CD4-positive, alpha-beta T cell treated with Interleukin-1 beta for 1 hour (primary cell): Measurements from ENCODE around the gene GBGT1.
A peak's percentile ranks its signal among the peaks of the same experiment; 100 is the strongest.

ENCODE experiments used
- DNase-seq, 2 donors: peaks; one replicate each; pipeline ENCODE4 v3.0.0-alpha.2; 2020 to 2022

GBGT1 gene

DNA sequence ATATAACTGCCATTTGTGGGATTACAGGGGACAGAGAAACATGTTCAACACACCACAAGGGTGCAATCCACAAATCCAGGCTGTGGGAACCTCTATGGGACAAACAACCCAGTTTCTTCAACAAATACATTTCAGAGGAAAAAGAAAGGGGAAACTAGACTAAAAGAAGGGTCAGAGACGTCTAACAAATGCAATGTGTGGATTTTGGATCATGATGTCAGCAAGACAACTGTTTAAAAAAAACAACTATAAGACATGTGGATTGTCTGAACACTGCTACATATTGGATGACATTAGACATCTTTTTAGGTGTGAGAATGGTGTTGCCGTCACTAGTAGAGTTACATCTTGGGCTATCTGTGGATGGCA is 38.8 kb downstream of the GBGT1 start:
- DNase-seq: no peak

DNA sequence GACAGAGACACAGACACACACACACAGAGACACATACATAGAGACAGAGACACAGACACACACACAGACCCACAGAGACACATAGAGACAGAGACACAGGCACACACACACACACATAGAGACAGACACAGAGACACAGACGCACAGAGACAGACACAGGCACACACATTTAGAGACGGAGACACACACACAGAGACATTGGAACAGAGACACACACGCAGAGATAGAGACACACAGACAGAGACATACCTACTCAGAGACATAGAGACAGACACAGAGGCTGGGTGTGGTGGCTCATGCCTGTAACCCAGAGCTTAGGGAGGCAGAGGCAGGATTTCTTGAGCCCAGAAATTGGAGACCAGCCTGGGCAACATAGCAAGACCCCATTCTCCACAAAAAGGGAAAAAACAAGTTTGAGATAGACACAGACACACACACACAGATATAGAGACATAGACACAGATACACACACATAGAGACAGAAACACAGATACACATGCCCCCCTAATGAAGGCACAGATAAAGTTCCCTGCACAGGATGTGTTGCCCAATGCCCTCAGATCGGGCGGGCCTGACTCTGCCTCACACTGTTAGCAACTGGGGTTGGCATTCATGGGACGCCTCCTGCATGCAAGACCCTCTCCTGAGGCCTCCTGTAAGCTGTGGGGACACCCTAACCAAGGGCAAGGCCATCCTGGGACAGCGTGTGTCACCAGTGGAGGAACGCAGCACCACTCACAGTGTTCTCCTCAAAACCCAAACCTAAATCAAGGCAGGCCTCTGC is 39.4 kb downstream of the GBGT1 start:
- no peak for DNase-seq

DNA sequence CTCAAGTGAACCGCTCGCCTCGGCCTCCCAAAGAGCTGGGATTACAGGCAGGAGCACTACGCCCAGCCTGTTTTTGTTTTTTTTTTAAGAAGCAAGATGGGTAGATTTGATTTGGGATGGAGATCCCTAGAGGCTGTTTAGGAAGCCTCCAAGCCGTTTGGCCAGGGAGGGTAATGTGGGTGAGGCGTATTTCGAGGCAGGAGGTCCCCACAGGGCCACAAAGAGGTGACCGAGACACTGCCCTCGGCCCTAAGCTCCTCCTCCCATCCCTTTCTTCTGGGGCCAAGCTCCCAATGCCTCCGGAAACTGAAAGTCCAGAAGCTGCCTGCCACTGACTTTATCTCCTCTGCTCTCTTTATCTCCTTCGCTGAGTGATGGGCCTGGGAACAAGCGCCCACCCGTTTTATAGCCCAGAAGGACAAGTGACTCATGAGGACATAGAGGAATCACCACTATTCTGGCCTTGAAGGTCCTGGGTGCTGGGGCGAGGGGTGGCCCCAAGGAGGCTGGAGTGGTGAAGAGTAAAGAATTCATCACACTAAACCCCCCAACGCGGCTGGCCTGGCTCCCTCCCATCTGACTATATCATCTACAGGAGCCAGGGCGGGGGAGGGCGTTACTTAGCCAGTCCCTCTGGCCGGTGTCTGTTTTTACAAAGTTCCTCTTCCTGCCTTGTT is 40.6 kb downstream of the GBGT1 start:
- no peak for DNase-seq

DNA sequence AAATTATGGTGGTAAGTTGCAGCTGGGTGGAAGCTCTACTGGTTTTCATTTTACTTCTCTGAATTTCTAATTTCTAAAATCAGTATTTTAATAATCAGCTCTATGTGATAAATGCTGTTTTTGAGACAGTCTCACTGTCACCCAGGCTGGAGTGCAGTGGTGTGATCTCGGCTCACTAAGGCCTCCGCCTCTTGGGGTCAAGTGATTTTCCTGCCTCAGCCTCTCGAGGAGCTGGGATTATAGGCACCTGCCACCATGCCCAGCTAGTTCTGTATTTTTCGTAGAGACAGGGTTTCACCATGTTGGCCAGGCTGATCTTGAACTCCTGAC is 41.1 kb downstream of the GBGT1 start:
- no peak for DNase-seq

DNA sequence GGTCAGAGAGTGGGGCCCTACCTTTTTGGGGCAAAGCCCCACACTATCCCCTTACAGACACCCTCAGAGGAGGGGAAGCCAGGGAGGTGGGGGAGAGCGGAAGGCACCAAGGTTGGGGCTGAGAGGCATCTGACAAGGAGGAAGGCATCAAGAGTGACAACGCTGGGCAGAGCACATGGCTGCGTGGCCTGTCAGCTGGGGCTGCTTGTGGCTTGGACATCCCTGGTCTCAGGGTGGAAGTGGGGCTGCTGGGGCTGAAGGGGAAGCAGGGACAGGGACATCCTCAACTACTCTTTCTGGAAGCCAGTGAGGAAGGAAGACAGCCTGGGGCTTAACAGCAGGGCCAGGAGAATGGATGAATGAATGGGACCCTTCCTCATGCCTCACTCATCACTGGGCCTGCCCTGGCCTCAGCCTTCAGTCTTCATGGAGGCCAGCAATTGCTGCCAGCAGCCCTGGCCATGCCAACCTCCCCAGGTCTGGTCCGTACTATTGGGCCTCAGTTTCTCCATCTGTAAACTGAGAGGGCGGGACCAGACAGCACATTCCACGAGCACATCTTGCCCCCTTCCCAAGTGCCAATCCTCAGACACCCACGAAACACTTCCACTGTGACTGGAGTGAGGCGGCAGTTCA is 41.7 kb downstream of the GBGT1 start:
- peak in 1 of 2 donors; percentile 65 for DNase-seq

DNA sequence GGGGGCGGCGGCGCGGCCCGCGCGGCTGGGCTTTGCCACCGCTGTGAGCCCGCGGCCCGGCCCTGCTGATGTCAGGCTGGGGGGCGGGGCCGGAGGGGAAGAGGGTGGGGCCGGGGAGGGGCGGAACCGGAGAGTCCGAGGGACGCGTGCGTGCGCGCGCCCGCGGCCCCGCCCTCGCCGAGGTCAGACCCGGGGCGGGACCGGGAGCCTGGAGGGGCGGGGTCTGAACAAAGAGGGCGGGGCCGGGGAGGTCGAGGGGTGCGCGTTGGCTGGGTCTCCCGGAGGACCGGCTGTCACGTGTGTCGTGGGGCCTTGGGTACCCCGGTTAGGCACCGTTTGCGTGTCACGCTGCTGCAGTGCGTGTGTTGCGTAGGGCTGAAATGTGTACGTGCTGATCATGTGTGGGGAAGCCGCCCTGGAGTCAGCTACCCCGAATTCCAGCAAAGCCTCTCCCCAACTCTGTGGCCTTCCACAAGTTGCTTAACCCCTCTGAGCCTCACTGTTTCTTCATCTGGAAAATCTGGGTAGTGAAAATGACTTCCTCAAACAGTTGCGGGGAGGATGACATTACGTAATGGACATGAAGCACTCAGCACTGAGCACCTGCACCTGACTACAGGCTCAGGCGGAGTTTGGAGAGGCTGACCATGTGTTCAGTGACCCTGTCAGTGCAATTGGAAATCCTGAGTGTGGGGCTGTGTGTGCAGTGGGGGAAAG is 42.4 kb downstream of the GBGT1 start, which contains the start of gene RALGDS:
Gene RALGDS (minus strand): TSS at position 43 of the 717 bp plus-strand sequence. CDS start 86 bp downstream, outside the sequence.
- DNase-seq: peak; percentile 93 to 94

DNA sequence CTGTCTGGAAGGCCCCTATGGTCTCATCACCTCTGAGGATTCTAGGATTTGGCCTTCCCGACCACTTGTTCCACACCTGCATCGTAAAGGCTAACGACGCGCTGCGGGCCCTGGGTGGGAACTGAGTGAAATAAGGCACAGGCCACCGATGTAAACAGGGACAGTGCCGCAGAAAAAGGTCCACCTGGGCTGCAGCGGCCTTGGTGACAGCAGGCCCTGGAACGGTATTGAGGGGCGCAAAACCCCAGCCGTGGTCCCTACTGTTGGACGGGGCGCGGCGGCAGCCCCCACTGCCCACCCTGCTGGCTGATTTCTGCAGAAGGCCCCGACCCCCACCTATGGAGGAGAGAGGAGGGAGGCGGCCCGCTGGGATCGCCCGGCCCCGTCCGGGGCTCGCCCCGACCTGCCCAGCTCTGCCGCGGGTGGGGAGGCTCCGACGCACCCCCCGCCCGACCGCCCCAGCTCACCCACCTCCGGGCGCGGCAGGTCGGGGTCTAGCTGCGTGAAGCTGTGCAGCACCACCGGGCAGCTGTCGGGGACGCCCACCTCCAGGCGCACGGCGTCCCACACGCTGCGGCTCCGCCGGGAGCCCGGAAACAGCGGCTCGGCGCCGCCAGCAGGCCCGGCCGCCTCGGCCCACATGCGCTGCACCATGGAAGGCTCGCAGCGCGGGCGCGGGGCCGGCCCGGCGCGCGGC is 43.1 kb downstream of the GBGT1 start:
- no peak for DNase-seq

DNA sequence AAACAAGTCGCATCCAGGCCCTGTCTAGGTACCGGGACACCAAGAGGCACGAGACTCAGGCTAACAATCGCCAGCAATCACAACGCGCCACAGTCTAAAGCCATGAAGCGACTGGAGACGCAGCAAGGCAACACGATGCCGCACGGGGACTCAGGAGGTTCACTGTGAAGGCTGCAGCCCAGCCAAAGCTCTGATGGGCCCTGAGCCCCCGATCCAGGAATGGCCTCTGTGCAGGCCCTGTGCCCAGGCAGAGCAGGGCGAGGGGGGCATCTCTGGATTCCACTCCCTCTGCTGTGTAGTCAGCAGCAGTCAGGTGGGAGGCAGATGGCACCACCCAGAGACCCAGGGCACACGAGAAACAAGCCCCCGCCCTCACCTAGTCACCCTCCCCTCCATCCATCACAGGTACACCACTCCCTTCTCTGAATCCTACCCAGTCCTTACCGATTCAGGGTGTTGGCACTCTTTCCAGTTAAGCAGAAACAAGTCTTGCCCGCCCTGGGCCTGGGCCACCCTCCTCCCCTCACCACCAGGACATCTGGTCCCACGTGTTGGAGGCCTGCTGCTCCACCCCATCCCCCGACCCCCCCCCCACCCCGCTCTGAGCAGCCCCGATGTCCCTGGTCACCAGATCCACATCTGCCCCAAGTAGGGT is 43.7 kb downstream of the GBGT1 start:
- DNase-seq: no peak

DNA sequence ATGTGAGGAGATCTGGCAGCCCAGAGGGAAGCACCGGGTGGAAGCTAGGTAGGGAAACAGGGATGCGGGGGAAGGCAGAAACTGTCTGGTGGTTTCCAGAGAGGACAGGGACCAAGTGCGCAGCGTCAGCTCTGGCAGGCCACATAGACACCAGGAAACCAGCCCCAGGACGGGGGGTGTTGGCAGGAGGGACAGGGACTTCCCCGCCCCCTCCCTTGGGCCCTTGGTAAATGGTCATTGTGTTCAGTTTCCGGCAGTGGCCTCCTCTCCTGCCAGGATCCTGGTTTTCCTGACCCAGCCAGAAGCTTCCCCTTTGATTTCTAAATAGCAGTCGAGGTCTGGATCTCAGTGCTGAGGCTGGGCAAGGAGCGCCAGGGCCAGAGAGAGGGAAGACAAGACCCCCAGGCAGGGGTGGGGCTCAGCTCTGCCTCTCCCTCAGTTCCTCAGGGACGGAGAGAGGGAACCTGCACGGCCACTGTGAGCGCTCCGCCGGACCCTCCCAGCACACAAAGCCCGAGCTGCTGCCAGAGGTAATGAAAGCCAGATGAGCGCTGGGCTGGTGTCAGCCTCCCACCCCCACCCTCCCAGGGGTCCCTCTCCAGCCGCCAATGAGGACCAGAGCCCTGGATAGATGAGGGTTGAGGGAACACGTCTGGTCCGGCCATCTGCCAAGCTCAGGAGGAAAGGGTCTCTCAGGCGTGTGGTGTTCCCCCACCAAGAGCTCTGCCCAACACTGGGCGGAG is 44.4 kb downstream of the GBGT1 start:
- no peak for DNase-seq

- no peak for DNase-seq
Observed at GRCh38 chr9:133118568-133118967, 45.1 kb downstream of the GBGT1 start.

GRCh38 chr9:133118179-133118520 is 45.6 kb downstream of the GBGT1 start:
- no peak for DNase-seq

- no peak for DNase-seq
Observed at GRCh38 chr9:133117271-133118178, 46.2 kb downstream of the GBGT1 start.

- DNase-seq: no peak
Observed at GRCh38 chr9:133116346-133117231, 47.1 kb downstream of the GBGT1 start.

DNA sequence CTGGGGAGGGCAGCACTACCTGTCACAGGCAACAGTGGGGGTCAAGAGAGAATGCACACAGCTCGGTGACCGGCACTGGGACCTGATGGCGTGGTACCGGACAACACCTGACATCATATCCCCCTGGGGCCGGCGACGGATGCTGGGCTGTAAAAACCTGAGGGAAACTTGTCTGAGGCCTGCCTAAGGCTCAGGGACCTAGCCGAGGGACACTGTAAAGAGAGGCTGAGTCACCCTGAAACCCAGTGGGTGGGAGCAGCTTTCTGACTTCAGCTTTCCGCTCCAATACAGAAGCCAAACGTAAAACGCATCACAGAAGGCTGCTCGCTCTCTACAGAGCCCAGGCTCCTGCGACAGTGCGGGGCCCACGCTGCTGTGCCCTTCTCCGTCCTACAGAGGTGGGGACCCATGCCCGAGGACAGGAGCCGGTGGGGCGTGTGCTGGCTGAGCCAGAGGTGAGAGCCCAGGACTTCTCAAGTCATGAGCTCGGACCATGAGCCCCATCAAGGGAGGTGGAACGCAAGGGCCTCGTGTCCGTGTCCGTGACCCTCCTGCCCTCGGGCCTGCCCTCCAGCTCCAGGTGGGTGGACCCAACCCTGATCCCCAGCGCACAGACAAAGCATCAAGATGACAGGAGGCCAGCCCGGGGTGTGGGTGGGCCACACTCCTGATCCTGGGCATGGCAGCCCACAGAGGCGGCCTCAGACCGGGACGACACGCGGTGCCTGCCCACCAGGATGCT is 47.9 kb downstream of the GBGT1 start:
- peak; percentile 47 for DNase-seq

GRCh38 chr9:133114886-133115603 is 48.7 kb downstream of the GBGT1 start:
- DNase-seq: no peak

DNA sequence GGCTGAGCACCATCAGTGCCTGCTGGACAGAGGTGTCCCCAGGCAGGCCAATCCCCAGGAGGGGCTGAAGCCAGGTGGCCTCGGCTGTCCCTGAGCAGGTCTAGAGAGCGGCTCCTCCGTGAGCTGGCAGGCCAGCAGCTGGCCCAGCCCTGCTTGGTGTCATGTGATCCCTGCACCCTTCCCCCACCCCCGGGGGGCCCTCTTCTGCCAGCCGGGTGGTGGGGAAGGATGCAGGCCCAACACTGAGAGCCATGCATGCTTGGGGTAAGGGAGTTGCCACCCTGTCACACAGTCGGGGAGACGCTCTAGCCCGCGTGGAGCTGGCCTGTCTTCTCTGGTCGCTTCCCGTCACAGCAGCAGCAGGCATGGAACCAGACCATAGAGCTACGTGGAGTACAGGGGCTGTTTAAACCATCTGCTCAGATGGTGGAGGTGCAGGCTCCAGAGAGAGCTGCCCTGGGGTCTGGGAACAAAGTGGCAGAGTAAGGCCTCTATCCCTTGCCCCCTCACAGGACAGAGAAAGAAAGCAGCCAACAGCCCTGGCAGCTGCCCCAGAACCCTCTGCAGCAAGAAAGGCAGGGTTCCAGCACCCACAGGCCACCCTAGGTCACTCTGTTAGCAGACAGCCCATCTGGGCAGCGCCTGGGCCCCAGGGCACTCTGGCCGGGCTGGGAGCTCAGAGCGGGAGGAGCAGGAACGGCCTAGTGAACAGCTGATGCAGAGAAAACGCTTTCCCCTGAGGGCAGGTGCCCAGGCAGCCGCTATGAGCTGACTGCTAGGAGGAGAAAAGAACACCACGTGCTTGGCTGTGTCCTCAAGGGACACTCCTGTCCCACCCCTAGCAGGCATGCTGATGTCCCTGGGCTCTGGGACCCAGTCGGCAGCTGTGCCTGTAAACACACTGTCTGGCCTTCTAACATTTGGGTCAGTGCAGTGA is 49.5 kb downstream of the GBGT1 start:
- DNase-seq: no peak
